Neural progenitor cell (in vitro differentiated cells): ENCODE data around the gene INTS4.

ENCODE experiments used
- CTCF ChIP-seq: fragments of 200-600 bp; sonication (generic); IDR thresholded peaks from 2 replicates; pipeline ENCODE4 v1.5.1; 2017; ENCODE audit warnings: antibody characterized with exemption, mild to moderate bottlenecking
- EZH2 ChIP-seq: fragments of 200-600 bp; sonication (generic); IDR thresholded peaks from 2 replicates; pipeline ENCODE4 v1.6.1; 2017; ENCODE audit warnings: antibody characterized with exemption, mild to moderate bottlenecking, moderate library complexity

- TF ChIP-seq CTCF (no peak), EZH2 (no peak)
Observed at GRCh38 chr11:77966338-77966737, 28.1 kb downstream of the INTS4 start.
